SK-MEL-5 (cell line): ENCODE measurements around the gene FBRS. TPM values are rescaled to one million over a fixed set of nuclear protein-coding genes. Genes with fewer than 3 reads are reported as not detected.
A peak's percentile ranks its signal among the peaks of the same experiment; 100 is the strongest.
"Not testable (repeated sequence)": the region's sequence is repeated elsewhere in the genome, so short reads cannot be mapped to it uniquely, and the experiment has no call there.

ENCODE experiments used
- DNase-seq: peaks from one replicate; pipeline ENCODE4 v3.0.0-alpha.2; 2016; ENCODE audit warnings: low read depth, low spot score
- in situ Hi-C: cut with HindIII; loops from 2 replicates; pipeline ENCODE4 v1.10.0; 2016; ENCODE audit warnings: low sequenced_read_pairs, high pct_unique_total_duplicates, low pct_unique_long_range_greater_than_20kb
- total RNA-seq: library from RNA; depleted of rRNA; stranded (reverse); fragments of >200 nt; shearing (Covaris generic); gene quantifications from 2 replicates; pipeline ENCODE4 v1.2.3, GENCODE V29; 2014

The FBRS gene
- total RNA-seq, 1 experiment from 2014 or later, result 8.8 TPM

DNA sequence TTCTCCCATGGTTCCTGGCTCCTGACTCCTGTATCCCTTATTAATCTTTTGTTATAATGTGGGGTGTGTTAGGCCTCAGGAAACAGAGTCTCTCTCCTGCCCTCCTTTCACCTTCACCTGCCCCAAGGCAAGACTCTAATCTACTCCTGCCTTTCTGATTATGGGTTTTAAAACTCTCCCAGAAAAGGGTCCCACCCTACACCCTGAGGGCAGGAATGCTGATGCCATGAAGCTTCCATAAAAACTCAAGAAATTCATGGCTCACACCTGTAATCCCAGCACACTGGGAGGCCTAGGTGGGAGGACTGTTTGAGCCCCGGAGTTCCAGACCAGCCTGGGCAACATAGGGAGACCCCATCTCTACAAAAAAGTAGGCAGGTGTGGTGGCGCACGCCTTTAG is 22.1 kb downstream of the FBRS start:
- no peak for DNase-seq

DNA sequence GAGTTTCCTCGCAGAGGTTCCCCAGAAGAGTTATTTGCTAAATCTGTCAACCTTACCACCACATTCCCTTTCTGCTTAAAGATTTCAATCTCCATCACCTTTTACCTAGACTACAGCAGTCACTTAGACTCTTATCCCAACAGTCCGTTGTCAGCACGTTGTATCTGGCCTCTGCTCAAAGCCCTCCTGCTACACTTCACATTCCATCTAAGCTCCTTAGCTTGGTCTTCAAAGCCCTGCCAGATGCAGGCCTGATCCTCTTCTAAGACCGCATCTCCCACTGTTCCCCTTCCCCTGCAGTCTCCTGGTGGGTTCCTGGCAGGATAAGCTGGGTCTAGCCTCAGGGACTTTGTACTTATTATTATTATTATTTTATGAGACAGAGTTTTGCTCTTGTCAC is 30.5 kb downstream of the FBRS start:
- no peak for DNase-seq
- in situ Hi-C loops, result no loop called here

More for the DNA sequence above, 22.1 kb downstream of the FBRS start:
- in situ Hi-C loops, result no loop called here

DNA sequence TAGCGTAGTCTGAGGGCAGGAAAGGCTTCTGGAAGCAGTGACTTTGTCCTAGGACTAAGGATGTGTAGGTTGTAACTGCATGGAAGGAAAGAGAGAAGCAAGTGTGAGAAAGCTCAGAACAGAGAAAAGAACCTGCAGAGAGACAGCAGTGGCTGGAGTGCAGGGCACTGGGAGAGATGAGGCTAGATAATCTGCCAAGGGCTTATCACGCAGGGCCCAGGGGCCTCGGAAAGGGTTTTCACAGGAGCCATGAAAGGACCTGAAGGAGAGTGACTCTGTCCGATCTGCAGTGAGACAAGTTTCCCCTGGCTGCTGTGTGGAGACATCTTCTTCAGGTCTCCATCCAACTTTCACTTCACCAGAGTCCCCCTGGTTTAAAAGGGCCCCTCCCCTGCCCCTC is 33.7 kb downstream of the FBRS start:
- in situ Hi-C loops, result no loop called here
- no peak for DNase-seq

DNA sequence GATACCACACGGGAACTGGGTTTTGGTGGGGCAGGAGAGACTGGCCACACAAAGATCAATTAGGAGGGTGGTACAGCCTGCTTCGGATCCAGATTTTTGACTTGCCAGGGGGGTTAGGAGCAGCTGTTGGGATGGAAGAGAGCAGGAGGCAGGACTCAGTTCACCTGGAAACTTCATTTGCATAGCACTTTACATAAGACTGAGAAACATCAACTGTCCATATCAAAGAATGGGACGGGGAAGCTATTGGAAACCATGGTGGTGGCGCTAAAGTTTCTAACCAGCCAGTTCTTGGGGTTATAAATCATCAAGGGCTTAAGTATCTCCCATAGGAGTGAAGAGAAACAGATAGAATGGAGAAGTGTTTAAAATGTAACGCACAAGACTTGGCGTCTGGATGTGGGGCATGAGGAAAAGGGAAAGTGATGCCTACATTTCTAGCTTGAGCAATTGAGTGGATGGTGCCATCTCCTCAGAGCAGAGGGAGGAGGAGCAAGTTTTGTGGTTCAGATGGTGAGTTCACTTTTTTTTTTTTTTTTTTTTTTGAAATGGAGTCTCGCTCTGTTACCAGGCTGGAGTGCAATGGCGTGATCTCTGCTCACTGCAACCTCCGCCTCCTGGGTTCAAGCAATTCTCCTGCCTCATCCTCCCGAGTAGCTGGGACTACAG is 34.3 kb downstream of the FBRS start:
- in situ Hi-C loops, result no loop called here

DNA sequence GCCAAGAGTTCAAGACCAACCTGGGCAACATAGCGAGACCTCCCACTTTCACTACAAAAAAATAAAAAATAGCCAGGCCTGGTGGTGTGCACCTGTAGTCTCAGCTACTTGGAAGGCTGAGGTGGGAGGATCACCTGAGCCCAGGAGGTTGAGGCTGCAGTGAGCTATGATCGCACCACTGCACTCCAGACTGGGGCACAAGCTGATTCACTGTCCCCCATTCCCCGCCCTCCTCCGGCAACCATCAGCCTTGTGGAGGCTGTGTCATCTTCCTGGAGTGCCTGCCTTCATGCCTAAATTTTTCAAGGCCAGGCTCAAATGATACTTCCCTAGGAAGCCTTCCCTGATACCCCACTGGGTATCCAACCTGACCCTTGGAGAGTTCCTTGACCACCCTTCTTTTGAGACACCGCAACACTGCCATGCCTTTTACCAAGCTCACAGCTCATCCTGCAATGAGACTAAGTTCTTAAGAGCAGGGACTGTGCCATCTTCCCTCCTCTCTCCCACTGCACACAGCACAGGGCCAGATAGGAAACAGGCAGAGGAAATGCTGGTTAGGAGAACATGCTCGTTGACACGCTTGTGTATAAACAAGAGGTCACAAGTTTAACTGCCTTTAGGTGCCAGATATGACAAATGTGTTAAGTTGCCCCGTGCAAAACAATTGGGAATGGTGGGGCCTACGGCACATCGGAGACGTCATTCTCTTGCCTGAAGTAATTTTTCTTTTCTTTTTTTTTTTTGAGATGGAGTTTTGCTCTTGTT is 36.9 kb downstream of the FBRS start:
- in situ Hi-C loops, result no loop called here
- DNase-seq, result no peak

More for the DNA sequence above, 34.3 kb downstream of the FBRS start:
- DNase-seq, result no peak

DNA sequence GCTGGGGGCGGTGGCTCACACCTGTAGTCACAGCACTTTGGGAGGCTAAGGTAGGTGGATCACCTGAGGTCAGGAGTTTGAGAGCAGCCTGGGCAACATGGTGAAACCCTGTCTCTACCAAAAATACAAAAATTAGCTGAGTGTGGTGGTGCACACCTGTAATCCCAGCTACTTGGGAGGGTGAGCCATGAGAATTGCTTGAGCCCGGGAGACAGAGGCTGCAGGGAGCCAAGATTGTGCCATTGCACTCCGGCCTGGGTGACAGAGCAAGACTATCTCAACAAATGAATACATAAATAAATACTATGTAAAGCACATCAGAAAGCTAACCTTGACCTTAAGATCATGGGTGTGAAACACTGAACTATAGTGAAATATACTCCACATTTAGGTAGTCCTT is 38.4 kb downstream of the FBRS start:
- in situ Hi-C loops, DNase-seq: not testable (repeated sequence)

DNA sequence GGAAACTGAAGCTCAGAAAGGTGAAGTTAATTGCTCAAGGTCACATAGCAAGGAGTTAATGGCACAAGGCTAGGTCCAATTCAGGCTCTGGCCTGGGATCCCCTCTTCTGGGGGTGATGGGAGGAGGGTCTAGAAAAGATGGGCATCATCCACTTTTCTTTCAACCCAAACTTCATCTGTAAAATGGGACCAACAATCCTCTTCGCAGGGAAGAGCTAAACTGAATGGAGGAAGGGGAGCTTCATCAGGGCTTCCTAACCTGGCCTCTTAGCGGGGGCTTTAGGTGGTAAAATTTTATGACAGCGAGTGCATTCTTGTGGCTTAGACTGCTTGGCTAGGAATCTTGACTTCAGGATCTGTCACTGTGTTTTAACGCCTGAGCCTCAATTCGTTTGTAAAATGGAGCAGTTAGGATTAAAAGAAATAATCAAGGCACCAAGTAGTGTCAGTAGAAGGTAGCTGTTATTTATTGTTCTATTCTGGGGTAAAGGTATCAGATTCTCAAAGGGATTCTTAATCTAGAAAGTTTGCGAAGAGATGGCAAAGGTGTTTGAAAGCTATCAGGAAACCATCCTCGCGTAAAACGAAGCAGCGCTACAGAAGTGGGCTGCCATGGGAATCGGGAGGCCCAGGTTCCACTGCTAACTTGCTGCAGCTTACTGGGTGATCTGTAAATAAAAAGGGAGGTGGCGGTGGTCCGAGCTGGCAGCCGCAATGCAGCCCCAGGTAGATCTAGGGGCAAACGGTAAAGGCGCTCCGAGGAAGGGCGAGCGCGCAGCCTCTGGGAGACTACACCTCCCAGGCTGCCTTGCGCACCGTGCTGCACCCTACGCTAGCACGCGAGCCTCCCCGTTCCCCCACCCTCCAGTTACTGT is 39.3 kb downstream of the FBRS start:
- in situ Hi-C loops, result no loop called here
- DNase-seq, result no peak

DNA sequence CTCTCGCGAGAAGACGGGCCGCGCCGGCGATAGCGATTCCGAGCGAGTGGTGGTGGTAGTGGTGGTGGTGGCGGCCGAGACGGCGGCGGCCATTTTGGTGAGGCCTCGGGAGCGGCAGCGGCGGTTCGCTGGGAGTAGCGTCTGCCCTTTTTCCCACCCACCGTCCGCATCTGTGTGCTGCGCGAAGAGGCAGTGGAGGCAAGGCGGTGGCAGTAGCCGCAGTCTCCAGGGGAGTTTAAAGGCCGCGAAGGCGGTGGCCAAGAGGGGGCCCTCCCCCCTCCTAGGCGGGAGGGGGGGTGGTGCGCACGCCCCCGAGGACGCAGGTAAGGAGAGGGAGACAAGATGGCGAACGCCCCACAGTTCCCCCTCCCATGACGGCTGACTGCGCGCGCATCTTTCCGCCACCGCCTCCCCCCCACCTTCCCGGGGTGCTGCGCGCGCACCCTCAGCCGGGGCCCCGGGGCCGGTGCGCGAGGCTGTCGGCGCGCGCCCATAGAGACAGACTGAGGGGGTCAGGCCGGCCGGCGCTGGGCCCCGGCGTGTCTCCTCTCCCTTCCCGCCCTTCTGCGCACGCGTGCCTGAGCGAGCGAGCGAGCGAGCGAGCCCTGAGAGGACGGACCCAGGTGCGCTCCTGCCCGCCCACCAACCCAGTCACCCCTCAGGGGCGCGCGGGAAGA is 40.0 kb downstream of the FBRS start:
- in situ Hi-C loops, result no loop called here
- DNase-seq, result peak; percentile 96

DNA sequence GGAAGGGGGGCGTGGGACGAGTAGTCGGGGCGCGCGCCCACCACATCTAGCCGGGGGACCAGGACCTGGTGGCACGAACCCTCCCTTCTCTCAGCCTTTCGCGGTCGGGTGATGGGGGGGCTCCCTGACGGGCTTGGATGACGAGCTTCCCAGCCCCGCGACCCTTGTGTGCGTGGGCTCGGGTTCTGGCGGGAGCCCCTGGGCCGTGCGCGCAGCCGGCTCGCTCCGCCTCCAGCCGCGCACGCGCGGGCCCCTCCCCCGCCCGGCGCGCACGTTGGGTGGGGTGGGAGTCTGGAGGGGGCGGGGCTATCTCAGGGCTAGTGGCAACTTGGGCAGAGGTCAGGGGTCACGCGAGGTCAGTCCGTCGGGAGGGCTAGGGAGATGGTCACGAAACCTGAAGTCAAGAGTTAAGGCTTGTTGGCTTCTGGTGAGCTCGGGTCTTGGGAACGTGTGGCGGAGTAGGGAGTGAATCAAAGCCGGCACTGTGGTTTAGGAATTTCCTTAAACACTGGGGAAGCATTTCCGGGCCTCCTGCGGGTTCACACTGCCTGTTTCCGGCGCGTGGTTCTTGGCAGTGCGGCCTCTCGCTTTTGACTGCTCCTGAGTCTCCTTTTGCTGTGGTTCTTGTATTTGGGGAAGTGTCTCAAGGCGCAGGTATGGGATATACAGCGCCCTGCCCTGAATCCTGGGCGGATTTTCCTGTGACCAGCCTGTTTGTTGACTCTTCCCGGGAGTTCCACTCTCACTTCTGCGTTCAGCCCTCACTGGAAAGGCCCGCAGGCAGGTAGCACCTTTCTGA is 40.8 kb downstream of the FBRS start, which contains the start of gene SRCAP:
TSS of gene SRCAP (plus strand) at position 356 of the 799 bp plus-strand sequence. CDS start 1,654 bp downstream, outside the sequence.
- in situ Hi-C loops, result no loop called here
- peak; percentile 78 for DNase-seq

DNA sequence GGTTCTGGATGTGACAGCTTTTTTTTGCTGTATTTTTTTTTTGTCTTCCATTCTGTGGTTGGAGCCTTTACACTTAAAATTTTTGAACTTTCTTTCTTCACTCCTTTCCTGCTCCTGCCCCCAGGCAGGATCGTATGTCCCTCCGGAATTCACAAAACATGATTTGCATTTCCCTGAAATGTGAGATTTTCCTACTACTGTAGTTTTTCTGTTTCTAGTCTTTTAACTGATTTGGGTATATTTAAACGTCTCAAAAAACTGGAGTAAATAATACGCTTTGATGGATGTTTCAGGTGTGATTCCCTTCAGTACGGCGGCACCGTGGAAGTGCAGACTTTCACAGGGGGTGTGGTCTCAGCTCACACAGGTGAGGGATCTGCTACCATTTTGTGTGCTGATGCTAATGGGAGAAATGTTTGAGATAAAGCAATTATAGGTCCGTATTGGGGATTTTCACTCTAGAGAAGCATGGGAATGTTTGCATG is 41.4 kb downstream of the FBRS start:
- DNase-seq, result no peak
- in situ Hi-C loops, result no loop called here

DNA sequence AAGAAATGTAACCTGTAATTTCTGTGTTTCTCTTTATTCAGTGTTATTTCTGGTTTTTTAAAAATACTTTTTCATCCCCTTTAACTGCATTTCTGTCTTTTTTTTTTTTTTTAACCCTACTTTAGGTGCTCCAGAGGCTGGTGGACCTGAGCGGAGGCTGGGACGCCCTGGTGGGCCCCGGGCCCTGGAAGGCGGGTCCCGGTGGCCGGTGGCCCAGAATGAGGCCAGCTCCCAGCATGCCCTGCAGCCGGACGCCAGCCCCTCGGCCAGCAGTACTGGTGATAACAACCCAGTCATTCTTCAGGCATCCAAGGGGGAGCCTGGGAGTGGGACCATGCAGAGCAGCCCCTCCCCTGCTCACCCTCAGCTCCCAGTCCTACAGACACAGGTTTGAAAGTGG is 42.3 kb downstream of the FBRS start:
- DNase-seq, result no peak
- in situ Hi-C loops, result no loop called here

DNA sequence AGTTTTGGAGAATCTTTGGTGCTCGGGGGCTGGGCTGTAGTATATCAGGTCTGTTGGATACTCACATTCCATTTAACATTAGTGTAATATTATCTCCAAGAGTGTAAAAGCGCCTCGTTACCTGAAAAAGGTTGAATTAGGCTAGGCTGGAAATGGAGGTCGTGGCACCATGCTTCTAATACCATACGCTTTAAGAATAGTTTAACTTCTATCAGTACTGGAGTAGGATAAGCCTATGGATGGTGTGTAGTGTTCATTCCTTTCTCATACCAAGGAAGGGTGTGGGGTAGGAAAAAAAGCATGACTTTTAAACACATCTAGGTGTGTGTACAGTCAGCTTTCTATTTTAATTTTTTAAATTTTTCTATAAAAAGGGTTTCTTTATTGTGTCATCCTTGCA is 42.7 kb downstream of the FBRS start:
- no peak for DNase-seq
- in situ Hi-C loops, result no loop called here

DNA sequence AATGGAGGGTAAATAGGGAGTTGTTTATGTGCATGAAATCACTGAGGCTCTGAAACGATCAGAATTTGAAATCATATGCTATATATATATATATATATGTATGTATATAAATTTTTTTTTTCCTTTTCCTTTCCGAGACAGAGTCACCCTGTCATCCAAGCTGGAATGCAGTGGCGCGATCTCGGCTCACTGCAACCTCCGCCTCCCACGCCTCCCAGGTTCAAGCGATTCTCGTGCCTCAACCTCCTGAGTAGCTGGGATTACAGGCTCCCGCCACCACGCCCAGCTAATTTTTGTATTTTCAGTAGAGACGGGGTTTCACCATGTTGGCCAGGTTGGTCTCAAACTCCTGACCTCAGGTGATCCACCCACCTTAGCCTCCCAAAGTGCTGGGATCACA is 44.8 kb downstream of the FBRS start:
- DNase-seq, in situ Hi-C loops: not testable (repeated sequence)

DNA sequence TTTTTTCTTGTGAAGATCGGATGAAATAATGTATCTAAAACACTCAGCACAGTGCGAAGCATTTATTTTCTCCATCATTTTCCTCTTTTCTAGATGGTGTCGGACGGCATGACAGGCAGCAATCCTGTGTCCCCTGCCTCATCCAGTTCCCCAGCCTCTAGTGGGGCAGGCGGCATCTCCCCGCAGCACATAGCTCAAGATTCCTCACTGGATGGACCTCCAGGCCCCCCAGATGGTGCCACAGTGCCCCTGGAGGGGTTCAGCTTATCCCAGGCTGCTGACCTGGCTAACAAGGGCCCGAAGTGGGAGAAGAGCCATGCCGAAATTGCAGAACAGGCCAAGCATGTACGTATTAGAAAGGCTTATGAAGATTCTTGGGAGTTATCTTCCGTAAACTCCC is 45.7 kb downstream of the FBRS start:
- DNase-seq, result no peak

DNA sequence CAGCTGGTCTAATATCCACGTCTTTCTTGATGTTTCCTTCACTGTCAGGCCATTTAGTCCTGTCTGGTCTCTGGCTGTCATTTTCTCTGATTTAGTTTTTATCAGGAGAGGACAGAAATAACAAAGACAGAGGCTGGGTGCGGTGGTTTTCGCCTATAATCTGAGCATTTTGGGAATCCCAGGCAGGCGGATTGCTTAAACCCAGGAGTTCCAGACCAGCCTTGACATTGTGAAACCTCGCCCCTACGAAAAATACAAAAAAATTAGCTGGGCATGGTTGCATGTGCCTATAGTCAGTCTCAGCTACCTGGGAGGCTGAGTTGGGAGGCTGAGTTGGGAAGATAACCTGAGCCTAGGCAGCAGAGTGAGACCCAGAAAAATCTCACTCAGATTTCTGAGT is 47.8 kb downstream of the FBRS start:
- in situ Hi-C loops, result no loop called here
- DNase-seq, result no peak

More for the DNA sequence above, 45.7 kb downstream of the FBRS start:
- in situ Hi-C loops, result no loop called here

DNA sequence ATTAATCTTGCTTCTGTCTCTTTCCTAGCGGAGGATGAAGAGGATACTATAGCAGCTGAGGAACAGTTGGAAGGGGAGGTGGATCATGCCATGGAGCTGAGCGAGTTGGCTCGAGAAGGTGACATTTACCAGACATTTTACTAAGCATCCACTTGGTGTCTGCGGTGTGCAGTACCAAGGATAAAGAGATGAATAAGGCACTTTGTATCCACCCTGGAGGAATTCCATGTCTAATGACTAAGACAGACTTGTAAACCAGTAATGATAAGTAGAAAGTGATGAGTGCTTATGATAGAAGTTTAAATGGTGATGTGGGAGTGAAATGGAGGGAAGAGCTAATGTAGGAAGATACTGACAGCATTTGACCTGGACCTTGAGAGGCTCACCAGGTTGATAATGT is 52.7 kb downstream of the FBRS start:
- in situ Hi-C loops, result no loop called here
- no peak for DNase-seq

DNA sequence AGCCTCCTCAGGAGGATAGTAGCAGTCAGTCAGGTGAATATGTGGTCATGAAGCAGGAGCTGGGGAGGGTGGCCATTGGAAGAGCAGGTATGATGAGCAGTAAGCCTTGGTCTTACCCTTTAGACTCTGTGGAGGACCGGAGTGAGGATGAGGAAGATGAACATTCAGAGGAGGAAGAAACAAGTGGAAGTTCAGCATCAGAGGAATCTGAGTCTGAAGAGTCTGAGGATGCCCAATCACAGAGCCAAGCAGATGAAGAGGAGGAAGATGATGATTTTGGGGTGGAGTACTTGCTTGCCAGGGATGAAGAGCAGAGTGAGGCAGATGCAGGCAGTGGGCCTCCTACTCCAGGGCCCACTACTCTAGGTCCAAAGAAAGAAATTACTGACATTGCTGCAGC is 53.5 kb downstream of the FBRS start:
- no peak for DNase-seq
- in situ Hi-C loops, result no loop called here
